GM23248 (cell line): ENCODE data around the gene SYPL2. TPM values are rescaled to one million over a fixed set of nuclear protein-coding genes. Genes with fewer than 3 reads are reported as not detected.

Experiments
- DNase-seq: peaks from one replicate; pipeline ENCODE4 v3.0.0-alpha.2; 2015
- H2AFZ ChIP-seq: fragments of 200-600 bp; sonication (generic); 2 replicates; pipeline ENCODE4 v1.6.1; 2016; ENCODE audit warnings: antibody characterized with exemption
- H3F3A ChIP-seq: fragments of 200-600 bp; sonication (generic); 2 replicates; pipeline ENCODE4 v1.6.1; 2016; ENCODE audit warnings: mild to moderate bottlenecking, antibody characterized with exemption, mixed run types; ENCODE audit not compliant: insufficient read depth
- H3K27ac ChIP-seq: fragments of 200-600 bp; sonication (generic); 2 replicates; pipeline ENCODE4 v1.5.1; 2016; ENCODE audit warnings: mild to moderate bottlenecking
- H3K27me3 ChIP-seq: fragments of 200-600 bp; sonication (generic); replicated peaks from 2 replicates; pipeline ENCODE4 v1.6.1; 2016; ENCODE audit warnings: mild to moderate bottlenecking; ENCODE audit not compliant: insufficient read depth
- H3K36me3 ChIP-seq: fragments of 200-600 bp; sonication (generic); 2 replicates; pipeline ENCODE4 v1.6.1; 2016; ENCODE audit warnings: low read depth, mild to moderate bottlenecking
- H3K4me1 ChIP-seq: fragments of 200-600 bp; sonication (generic); 2 replicates; pipeline ENCODE4 v1.6.1; 2016; ENCODE audit warnings: mild to moderate bottlenecking; ENCODE audit not compliant: insufficient read depth
- H3K4me2 ChIP-seq: fragments of 200-600 bp; sonication (generic); one replicate; pipeline ENCODE4 v1.6.1; 2016; ENCODE audit warnings: mild to moderate bottlenecking; ENCODE audit not compliant: unreplicated experiment
- H3K4me3 ChIP-seq: fragments of 200-600 bp; sonication (generic); 2 replicates; pipeline ENCODE4 v1.5.1; 2016; ENCODE audit warnings: mild to moderate bottlenecking
- H3K79me2 ChIP-seq: fragments of 200-600 bp; sonication (generic); 2 replicates; pipeline ENCODE4 v1.6.1; 2016; ENCODE audit warnings: mild to moderate bottlenecking; ENCODE audit not compliant: insufficient read depth
- H3K9ac ChIP-seq: fragments of 200-600 bp; sonication (generic); 2 replicates; pipeline ENCODE4 v1.6.1; 2016; ENCODE audit warnings: mild to moderate bottlenecking
- H3K9me2 ChIP-seq: fragments of 200-600 bp; sonication (generic); 2 replicates; pipeline ENCODE4 v1.6.1; 2016; ENCODE audit warnings: mixed run types, mild to moderate bottlenecking, moderate library complexity; ENCODE audit not compliant: insufficient read depth
- H3K9me3 ChIP-seq: fragments of 200-600 bp; sonication (generic); one replicate; pipeline ENCODE4 v1.6.1; 2017; ENCODE audit warnings: low read depth
- H4K20me1 ChIP-seq: fragments of 200-600 bp; sonication (generic); 2 replicates; pipeline ENCODE4 v1.6.0; 2016; ENCODE audit not compliant: insufficient read depth
- EZH2 ChIP-seq: fragments of 200-600 bp; sonication (generic); IDR thresholded peaks from 2 replicates; pipeline ENCODE4 v1.6.1; 2018; ENCODE audit warnings: antibody characterized with exemption, mild to moderate bottlenecking; ENCODE audit not compliant: insufficient read depth, poor library complexity, severe bottlenecking
- EZH2phosphoT487 ChIP-seq: fragments of 200-600 bp; sonication (generic); IDR thresholded peaks from 2 replicates; pipeline ENCODE4 v1.6.1; 2018; ENCODE audit warnings: antibody characterized with exemption, moderate library complexity, mild to moderate bottlenecking, low read depth; ENCODE audit not compliant: insufficient read depth
- WGBS, 2 experiments: methylation state at CpG; one replicate each; pipeline ENCODE4 v1.1.6; 2015 to 2017; ENCODE audit warnings: low lambda C conversion rate in 2 of 2, low coverage in 1 of 2; ENCODE audit errors: missing lambda C conversion rate in 2 of 2; 5-methylcytosine and 5-hydroxymethylcytosine counted together
- in situ Hi-C: fragments of 300-500 bp; cut with MboI; formaldehyde crosslinking; loops from 2 replicates; pipeline ENCODE4 v1.15.0; 2020
- polyA plus RNA-seq: library from polyadenylated mRNA; unstranded; fragments of >200 nt; fragmentation: Nextera tagmentation; extraction: Ambion mirVana; gene quantifications from 2 replicates; pipeline ENCODE4 v1.2.1, GENCODE V29; 2016
- total RNA-seq: library from RNA; depleted of rRNA; stranded (reverse); fragments of >200 nt; shearing (Covaris generic); gene quantifications from 2 replicates; pipeline ENCODE4 v1.2.3, GENCODE V29; 2014

The SYPL2 gene
- total and polyA plus RNA-seq, 2 experiments from 2014 or later = 0.11 to 0.38 TPM

- Histone ChIP-seq H3K27ac (no peak overlapping the region), H3K4me1 (no peaks in the 10 kb centered on the region), H3K4me2 (no peak overlapping the region), H3K9me2 (no peaks in the 10 kb centered on the region), H4K20me1 (no peaks in the 10 kb centered on the region), H3K79me2 (no peaks in the 10 kb centered on the region), H3K9me3 (no peaks in the 10 kb centered on the region), H3K27me3 (peaks cover 20% of the 10 kb centered on the region), H3K36me3 (no peaks in the 10 kb centered on the region), H3K9ac (no peak overlapping the region), H3K4me3 (no peak overlapping the region), H3F3A (no peaks in the 10 kb centered on the region), H2AFZ (no peak overlapping the region)
- TF ChIP-seq EZH2phosphoT487 (no peak), EZH2 (no peak)
- in situ Hi-C loops = no loop called here
- WGBS, 2 experiments = 76% methylated on average over 9 of the region's 9 CpGs
- DNase-seq = no peak
Observed at GRCh38 chr1:109475261-109475660, 8.9 kb downstream of the SYPL2 start.

DNA sequence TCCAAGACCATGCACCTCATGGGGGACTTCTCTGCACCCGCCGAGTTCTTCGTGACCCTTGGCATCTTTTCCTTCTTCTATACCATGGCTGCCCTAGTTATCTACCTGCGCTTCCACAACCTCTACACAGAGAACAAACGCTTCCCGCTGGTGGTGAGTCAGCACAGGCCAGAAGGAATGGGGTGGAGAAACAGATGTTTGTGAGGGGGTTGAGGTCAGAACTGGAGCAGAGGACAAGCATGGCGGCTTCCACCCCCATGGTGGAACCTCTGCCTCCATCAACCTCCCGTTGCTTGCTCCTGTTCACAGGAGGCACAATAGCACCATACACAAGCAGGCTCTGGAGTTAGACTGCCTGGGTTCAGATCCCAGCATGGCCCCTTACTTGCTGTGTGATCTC lies 10.5 kb downstream of the SYPL2 start:
- H3K4me1 ChIP-seq = no peaks in the 10 kb centered on the region
- H3K9me2 ChIP-seq = no peaks in the 10 kb centered on the region
- H3K9ac ChIP-seq = no peak overlapping the region
- H3K27ac ChIP-seq = no peak overlapping the region
- no peak overlapping the region for H2AFZ ChIP-seq
- H3F3A ChIP-seq = no peaks in the 10 kb centered on the region
- TF ChIP-seq EZH2phosphoT487 (no peak), EZH2 (no peak)
- no peaks in the 10 kb centered on the region for H3K9me3 ChIP-seq
- no peak overlapping the region for H3K4me2 ChIP-seq
- in situ Hi-C loops = no loop called here
- 69 to 72% methylated on average over 8 of the region's 8 CpGs for WGBS, 2 experiments
- no peaks in the 10 kb centered on the region for H4K20me1 ChIP-seq
- DNase-seq = no peak
- H3K36me3 ChIP-seq = no peaks in the 10 kb centered on the region
- no peak overlapping the region for H3K4me3 ChIP-seq
- H3K79me2 ChIP-seq = no peaks in the 10 kb centered on the region
- 0 out of 2 replicates have a peak, but pooled peaks cover 7% of the 10 kb centered on the region for H3K27me3 ChIP-seq

DNA sequence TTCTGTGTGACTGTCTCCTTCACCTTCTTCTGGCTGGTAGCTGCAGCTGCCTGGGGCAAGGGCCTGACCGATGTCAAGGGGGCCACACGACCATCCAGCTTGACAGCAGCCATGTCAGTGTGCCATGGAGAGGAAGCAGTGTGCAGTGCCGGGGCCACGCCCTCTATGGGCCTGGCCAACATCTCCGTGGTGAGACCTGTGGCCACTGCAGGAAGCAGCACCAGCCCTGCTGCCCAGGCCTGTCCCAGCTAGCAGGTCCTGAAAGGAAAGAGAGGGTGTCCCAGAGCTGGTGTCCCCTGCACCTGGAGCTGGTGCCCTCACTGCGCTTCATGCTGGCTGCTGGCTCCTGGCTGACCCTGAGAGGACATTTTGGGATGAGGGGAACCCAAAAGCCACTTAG lies 11.5 kb downstream of the SYPL2 start:
- in situ Hi-C loops = no loop called here

GRCh38 chr1:109478806-109479205 lies 12.5 kb downstream of the SYPL2 start:
- H3K4me2 ChIP-seq = no peak overlapping the region
- H3K9me3 ChIP-seq = no peaks in the 10 kb centered on the region
- 11 to 14% methylated on average over 7 of the region's 7 CpGs for WGBS, 2 experiments
- no peak overlapping the region for H2AFZ ChIP-seq
- H3K36me3 ChIP-seq = no peaks in the 10 kb centered on the region
- no peaks in the 10 kb centered on the region for H4K20me1 ChIP-seq
- TF ChIP-seq EZH2phosphoT487 (no peak), EZH2 (no peak)
- no peak overlapping the region for H3K4me3 ChIP-seq
- no peaks in the 10 kb centered on the region for H3K9me2 ChIP-seq
- 0 out of 2 replicates have a peak, but pooled peaks cover 2% of the 10 kb centered on the region for H3K27me3 ChIP-seq
- H3K79me2 ChIP-seq = no peaks in the 10 kb centered on the region
- in situ Hi-C loops = no loop called here
- no peak overlapping the region for H3K27ac ChIP-seq
- no peaks in the 10 kb centered on the region for H3F3A ChIP-seq
- no peak for DNase-seq
- H3K9ac ChIP-seq = no peak overlapping the region
- H3K4me1 ChIP-seq = no peaks in the 10 kb centered on the region

More for the DNA sequence above, 11.5 kb downstream of the SYPL2 start:
- Histone ChIP-seq H3K9ac (no peak overlapping the region), H3K36me3 (no peaks in the 10 kb centered on the region), H2AFZ (no peak overlapping the region), H3F3A (no peaks in the 10 kb centered on the region), H3K27ac (no peak overlapping the region), H4K20me1 (no peaks in the 10 kb centered on the region), H3K4me3 (no peak overlapping the region), H3K4me2 (no peak overlapping the region), H3K9me2 (no peaks in the 10 kb centered on the region), H3K27me3 (0 out of 2 replicates have a peak, but pooled peaks cover 2% of the 10 kb centered on the region), H3K4me1 (no peaks in the 10 kb centered on the region), H3K79me2 (no peaks in the 10 kb centered on the region), H3K9me3 (no peaks in the 10 kb centered on the region)
- no peak for TF ChIP-seq EZH2phosphoT487
- no peak for TF ChIP-seq EZH2
- DNase-seq = no peak
- 38 to 52% methylated on average over 6 of the region's 6 CpGs for WGBS, 2 experiments

- no peak overlapping the region for H3K4me3 ChIP-seq
- H3F3A ChIP-seq = no peaks in the 10 kb centered on the region
- WGBS, 2 experiments = 20 to 30% methylated on average over 5 of the region's 5 CpGs
- in situ Hi-C loops = no loop called here
- TF ChIP-seq EZH2 (no peak), EZH2phosphoT487 (no peak)
- H3K27me3 ChIP-seq = 0 out of 2 replicates have a peak, but pooled peaks cover 2% of the 10 kb centered on the region
- H3K9ac ChIP-seq = no peak overlapping the region
- DNase-seq = no peak
- no peaks in the 10 kb centered on the region for H3K36me3 ChIP-seq
- H3K9me3 ChIP-seq = no peaks in the 10 kb centered on the region
- 0 out of 2 replicates have a peak, but pooled peaks cover 1% of the 10 kb centered on the region for H3K79me2 ChIP-seq
- no peak overlapping the region for H3K4me2 ChIP-seq
- H3K9me2 ChIP-seq = no peaks in the 10 kb centered on the region
- no peak overlapping the region for H3K27ac ChIP-seq
- peaks cover under 1% of the 10 kb centered on the region; the same call in 1 of the 2 replicates for H3K4me1 ChIP-seq
- H4K20me1 ChIP-seq = no peaks in the 10 kb centered on the region
- H2AFZ ChIP-seq = no peak overlapping the region
Observed at GRCh38 chr1:109479311-109479710, 13.0 kb downstream of the SYPL2 start.
